ENCODE measurements around the gene GPR39. TPM values are rescaled to one million over a fixed set of nuclear protein-coding genes. Genes with fewer than 3 reads are reported as not detected.
A peak's percentile ranks its signal among the peaks of the same experiment; 100 is the strongest.

Gene GPR39
- total RNA-seq, 2 donors from 2014 or later = 3.6 to 5.3 TPM

GRCh38 chr2:132664096-132664495 is 247.5 kb downstream of the GPR39 start:
- TF ChIP-seq POLR2AphosphoS5 (IDR thresholded peaks at IDR 0.05) (no peak), POLR2A (IDR thresholded peaks at IDR 0.05) (no peak), CTCF (IDR thresholded peaks at IDR 0.05) (no peak)
- Histone ChIP-seq H3K4me3 (no peak overlapping the region), H3K27me3 (replicated peaks; ENCODE audit: insufficient read depth) (no peaks in the 10 kb centered on the region), H3K36me3 (no peaks in the 10 kb centered on the region), H3K4me1 (replicated peaks) (no peaks in the 10 kb centered on the region), H3K9me3 (no peaks in the 10 kb centered on the region), H3K27ac (no peak overlapping the region)
- DNase-seq (ENCODE audit: low spot score) = no peak
- WGBS = 81% methylated on average over 2 of the region's 2 CpGs
- intact Hi-C loops (cut with DNase I) = no loop called here

GRCh38 chr2:132665401-132666140 is 249.0 kb downstream of the GPR39 start:
- no peaks in the 10 kb centered on the region for H3K4me1 ChIP-seq (replicated peaks)
- H3K9me3 ChIP-seq = no peaks in the 10 kb centered on the region
- no peak for DNase-seq (ENCODE audit: low spot score)
- H3K36me3 ChIP-seq = no peaks in the 10 kb centered on the region
- TF ChIP-seq POLR2A (IDR thresholded peaks at IDR 0.05) = no peak
- no peak for TF ChIP-seq POLR2AphosphoS5 (IDR thresholded peaks at IDR 0.05)
- TF ChIP-seq CTCF (IDR thresholded peaks at IDR 0.05) = no peak
- 91% methylated on average over 4 of the region's 4 CpGs for WGBS
- no peak overlapping the region for H3K4me3 ChIP-seq
- no peaks in the 10 kb centered on the region for H3K27me3 ChIP-seq (replicated peaks; ENCODE audit: insufficient read depth)
- intact Hi-C loops (cut with DNase I) = no loop called here
- no peak overlapping the region for H3K27ac ChIP-seq

GRCh38 chr2:132667706-132668105 is 251.1 kb downstream of the GPR39 start:
- H3K4me3 ChIP-seq = no peak overlapping the region
- H3K27me3 ChIP-seq (replicated peaks; ENCODE audit: insufficient read depth) = no peaks in the 10 kb centered on the region
- WGBS = 48% methylated on average over 1 of the region's 1 CpG
- no peak for DNase-seq (ENCODE audit: low spot score)
- intact Hi-C loops (cut with DNase I) = no loop called here
- no peaks in the 10 kb centered on the region for H3K9me3 ChIP-seq
- no peaks in the 10 kb centered on the region for H3K4me1 ChIP-seq (replicated peaks)
- H3K27ac ChIP-seq = no peak overlapping the region
- TF ChIP-seq POLR2A (IDR thresholded peaks at IDR 0.05) (no peak), POLR2AphosphoS5 (IDR thresholded peaks at IDR 0.05) (no peak), CTCF (IDR thresholded peaks at IDR 0.05) (no peak)
- H3K36me3 ChIP-seq = no peaks in the 10 kb centered on the region

- Histone ChIP-seq H3K36me3 (no peaks in the 10 kb centered on the region), H3K9me3 (no peaks in the 10 kb centered on the region), H3K4me1 (replicated peaks) (no peaks in the 10 kb centered on the region), H3K27ac (no peak overlapping the region), H3K4me3 (no peak overlapping the region), H3K27me3 (replicated peaks; ENCODE audit: insufficient read depth) (no peaks in the 10 kb centered on the region)
- WGBS = 4% methylated on average over 25 of the region's 25 CpGs
- no peak for DNase-seq (ENCODE audit: low spot score)
- intact Hi-C loops (cut with DNase I) = no loop called here
- TF ChIP-seq POLR2A (IDR thresholded peaks at IDR 0.05) (no peak), POLR2AphosphoS5 (IDR thresholded peaks at IDR 0.05) (no peak), CTCF (IDR thresholded peaks at IDR 0.05) (peak in 1 of 4 experiments; percentile 9)
Measured at GRCh38 chr2:132668189-132668823, 251.7 kb downstream of the GPR39 start.
